GM12864 (cell line): ENCODE results near the gene FAM20C.

Experiments
- DNase-seq: peaks from one replicate; pipeline ENCODE4 v3.0.0-alpha.2; 2011; ENCODE audit warnings: low read depth
- H3K4me3 ChIP-seq: 2 replicates; pipeline ENCODE4 v1.5.1; 2011; ENCODE audit warnings: mild to moderate bottlenecking, low read depth, low read length, control low read depth
- TF ChIP-seq, protein P1 (sequence below): IDR thresholded peaks from 2 replicates; pipeline ENCODE4 v1.5.1; 2011; ENCODE audit warnings: low read depth, mild to moderate bottlenecking, moderate library complexity, low read length, control low read depth, inconsistent platforms; ENCODE audit errors: missing control alignments

The FAM20C gene

DNA sequence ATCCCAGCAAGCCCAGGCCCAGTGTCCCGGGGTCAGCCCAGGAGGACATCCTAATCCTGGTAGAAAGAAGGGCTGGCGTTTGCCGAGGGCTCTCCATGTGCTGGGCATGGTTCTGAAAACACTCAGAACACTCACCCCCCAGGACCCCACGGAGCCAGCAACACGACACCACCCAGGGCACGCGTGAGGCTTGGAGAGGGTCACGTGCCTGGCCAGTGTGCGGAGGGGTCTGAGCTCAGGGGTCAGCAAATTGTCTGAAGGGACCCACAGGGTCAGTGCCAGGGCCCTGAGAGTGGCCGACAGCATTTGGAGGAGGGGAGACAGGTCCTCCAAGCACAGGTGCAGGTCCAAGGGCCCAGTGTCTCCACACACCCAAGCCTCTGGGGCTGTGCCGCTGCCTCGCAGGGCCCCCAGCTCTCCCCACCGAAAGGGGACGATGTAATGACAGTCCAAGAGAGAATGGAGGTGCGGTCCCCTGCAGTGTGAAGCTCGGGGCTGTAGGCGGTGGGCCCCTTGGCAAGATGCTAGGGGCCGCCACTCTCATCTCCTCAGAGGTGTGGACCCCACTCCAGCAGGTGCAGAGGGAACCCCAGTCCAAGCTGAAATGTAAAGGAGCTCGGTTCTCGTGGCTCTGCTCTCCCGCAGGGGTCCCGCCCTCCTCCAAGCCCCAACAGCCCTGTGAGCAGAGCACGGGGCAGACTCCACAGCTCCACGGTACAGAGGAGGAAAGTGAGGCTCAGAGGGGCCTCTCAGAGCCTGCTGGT, 105.4 kb downstream of the FAM20C start:
- DNase-seq, result no peak
- TF ChIP-seq, protein P1, sequence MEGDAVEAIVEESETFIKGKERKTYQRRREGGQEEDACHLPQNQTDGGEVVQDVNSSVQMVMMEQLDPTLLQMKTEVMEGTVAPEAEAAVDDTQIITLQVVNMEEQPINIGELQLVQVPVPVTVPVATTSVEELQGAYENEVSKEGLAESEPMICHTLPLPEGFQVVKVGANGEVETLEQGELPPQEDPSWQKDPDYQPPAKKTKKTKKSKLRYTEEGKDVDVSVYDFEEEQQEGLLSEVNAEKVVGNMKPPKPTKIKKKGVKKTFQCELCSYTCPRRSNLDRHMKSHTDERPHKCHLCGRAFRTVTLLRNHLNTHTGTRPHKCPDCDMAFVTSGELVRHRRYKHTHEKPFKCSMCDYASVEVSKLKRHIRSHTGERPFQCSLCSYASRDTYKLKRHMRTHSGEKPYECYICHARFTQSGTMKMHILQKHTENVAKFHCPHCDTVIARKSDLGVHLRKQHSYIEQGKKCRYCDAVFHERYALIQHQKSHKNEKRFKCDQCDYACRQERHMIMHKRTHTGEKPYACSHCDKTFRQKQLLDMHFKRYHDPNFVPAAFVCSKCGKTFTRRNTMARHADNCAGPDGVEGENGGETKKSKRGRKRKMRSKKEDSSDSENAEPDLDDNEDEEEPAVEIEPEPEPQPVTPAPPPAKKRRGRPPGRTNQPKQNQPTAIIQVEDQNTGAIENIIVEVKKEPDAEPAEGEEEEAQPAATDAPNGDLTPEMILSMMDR, result no peak
- H3K4me3 ChIP-seq, result no peak overlapping the region

DNA sequence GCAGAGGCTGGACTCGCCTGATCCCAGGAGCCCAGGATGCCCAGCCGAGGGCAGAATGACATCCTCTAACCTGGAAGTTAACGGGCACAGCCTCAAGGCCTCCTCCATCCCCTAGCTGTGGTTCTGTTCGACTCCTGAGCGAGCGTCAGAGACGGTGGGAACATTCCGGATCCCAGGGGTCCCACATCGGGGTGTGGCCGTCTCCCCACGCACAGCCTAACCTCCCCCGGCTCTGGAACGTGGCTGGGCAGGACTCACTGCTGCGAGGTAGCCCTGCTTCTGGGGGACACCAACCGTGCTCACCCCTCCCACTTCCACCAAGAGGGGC, 106.0 kb downstream of the FAM20C start:
- TF ChIP-seq, protein P1, result no peak
- H3K4me3 ChIP-seq, result no peak overlapping the region
- no peak for DNase-seq

DNA sequence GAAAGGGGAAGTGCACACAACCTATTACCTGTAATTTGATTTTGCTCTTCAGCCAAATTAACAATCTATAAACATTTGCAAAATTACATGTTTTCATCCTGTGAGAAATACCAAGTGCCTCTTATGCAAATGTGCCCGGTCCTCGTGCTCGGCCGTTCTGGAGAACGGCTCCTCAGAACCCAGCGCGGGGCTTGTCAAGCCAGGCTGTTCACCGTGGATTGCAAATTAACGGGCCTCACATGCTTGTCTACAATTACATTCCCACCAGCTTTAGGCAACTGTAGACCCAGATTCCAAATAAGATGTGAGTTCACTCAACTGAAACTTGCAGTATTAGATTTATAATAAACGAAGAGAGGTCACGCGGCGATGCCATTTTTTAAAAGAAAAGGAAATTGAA, 106.4 kb downstream of the FAM20C start:
- no peak for DNase-seq
- H3K4me3 ChIP-seq, result no peak overlapping the region
- TF ChIP-seq, protein P1, result no peak

DNA sequence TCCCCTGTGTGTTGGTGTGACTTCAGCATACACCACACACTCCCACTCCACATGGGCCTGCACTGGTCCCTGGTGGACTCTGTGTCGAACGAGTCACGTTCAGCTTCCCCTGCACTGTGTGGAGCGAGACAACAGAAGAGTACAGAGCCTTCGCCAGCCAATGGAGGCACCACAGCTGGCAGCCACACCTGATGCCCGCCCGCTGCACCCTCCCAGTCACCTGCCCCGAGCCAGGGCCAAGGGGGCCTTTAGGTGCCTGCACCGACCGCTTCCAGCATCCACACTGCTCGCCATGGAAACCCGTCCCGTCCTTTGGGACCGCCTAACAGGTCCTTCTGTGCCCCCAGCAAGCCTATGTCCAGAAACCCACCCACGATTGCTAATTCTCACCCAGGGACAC, 106.8 kb downstream of the FAM20C start:
- H3K4me3 ChIP-seq, result no peak overlapping the region
- TF ChIP-seq, protein P1, result no peak
- no peak for DNase-seq

DNA sequence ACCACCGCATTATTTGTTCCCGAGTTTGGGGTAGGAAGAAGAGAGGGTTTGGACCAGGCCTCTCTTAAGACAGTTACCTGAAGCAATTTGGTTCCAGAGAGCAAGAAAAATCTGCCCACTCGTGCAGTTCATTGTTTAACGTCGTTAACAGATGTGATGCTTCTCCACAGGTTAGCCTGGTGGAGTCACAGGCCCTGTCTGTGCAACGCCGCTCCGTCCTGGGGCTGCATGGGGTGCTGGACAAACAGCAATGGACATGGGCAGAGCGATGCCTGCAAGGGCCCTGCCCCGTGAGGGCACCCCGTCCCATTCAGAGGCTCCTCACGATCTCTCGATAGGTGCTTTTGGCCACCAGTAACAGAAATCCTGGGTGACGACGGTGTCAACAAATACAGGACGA, 107.3 kb downstream of the FAM20C start:
- DNase-seq, result no peak
- TF ChIP-seq, protein P1, result no peak
- no peak overlapping the region for H3K4me3 ChIP-seq

DNA sequence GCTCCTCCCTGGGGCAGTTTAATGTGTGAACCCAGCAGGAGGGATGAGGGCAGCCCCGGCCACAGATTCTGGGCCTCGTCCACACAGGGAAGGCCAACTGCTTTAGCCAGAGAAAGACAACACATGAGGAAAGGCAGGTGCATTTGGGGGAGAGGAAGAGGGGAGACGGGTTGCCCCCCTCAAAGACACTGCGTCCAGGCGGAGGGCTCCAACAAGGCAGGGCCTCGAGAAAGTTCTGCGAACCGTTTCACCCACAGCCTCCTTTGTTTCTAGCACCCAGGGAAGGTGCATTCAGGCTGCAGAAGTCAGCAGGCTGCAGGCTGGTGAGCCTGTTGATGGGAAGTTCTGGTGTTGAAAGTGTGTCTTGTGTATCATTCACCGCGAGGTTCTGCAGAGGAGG, 107.7 kb downstream of the FAM20C start:
- DNase-seq, result no peak
- H3K4me3 ChIP-seq, result no peak overlapping the region

More for the DNA sequence above, 107.7 kb downstream of the FAM20C start:
- TF ChIP-seq, protein P1, result no peak
